ELF-1 (cell line): ENCODE measurements around the gene TAPBPL.
"Not testable (repeated sequence)": the region's sequence is repeated elsewhere in the genome, so short reads cannot be mapped to it uniquely, and the experiment has no call there.

Source experiments
- DNase-seq: peaks from one replicate; pipeline ENCODE4 v3.0.0-alpha.2; 2016; ENCODE audit warnings: low read depth, low spot score

Gene TAPBPL

DNA sequence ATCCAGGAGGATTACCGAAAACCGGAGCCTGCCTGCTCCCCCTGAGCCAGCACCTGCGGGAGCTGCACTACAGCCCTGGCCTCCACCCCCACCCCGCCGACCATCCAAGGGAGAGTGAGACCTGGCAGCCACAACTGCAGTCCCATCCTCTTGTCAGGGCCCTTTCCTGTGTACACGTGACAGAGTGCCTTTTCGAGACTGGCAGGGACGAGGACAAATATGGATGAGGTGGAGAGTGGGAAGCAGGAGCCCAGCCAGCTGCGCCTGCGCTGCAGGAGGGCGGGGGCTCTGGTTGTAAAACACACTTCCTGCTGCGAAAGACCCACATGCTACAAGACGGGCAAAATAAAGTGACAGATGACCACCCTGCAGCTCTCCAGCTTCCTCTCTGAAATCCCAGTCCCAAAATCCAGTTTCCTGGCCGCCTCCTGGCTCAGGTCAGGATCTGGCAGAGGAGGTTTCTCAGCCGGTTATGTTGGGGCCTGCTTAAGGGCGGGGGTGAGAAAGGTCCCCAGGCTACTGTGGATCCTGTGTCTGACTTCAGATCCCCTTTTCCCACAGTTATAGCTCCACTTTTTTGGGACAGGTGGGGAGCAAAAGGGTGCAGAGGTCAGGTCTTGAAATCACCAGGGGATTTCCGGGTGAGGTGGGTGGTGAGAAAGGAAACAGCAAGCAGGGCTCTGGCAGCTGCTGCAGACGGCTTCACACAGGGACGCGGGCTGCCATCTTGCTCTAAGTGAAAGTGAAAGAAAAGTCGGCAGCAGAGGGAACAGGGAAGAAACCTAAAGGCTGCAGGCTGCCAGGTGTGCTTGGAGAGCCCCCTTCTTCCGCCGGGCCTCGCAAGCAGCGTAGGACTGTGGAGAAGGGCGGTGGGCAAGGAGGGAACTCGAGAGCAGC lies at the start of gene TAPBPL:
TSS of gene TAPBPL (plus strand) at position 695 of the 897 bp plus-strand sequence. CDS start 207 bp downstream, outside the sequence.
- peak; percentile 89 for DNase-seq

DNA sequence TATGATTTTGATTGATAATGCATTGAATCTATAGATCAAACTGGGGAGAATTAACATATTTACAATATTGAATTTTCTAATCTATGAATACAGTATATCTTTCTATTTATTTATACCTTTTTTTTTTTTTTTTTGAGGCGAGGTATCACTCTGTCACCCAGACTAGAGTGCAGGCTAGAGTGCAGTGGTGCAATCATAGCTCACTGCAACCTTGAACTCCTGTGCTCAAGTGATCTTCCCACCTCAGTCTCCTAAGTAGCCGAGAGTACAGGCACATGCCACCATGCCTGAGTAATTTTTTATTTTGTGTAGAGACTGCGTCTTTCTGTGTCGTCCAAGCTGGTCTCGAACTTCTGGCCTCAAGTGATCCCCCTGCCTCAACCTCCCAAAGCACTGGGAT lies 47.5 kb upstream of the TAPBPL start:
- no peak for DNase-seq

DNA sequence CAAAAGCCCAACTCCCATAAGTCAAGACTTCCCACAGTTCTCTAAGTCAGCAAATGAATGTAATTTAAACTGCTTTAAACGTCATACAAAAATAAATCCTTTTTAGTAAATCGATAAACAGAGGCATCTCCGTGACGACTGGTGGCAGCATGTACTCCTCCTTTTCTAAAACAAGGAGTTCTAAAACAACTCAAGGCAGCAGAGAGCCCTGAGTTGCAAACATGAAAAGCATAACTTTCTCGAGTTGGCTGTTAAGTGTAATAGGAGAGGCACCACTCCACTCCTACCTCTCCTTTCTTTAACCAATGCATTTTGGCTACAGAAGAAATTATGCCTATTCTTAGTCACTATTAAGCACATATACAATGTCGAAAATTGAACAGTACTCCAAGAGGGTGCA lies 45.9 kb upstream of the TAPBPL start:
- DNase-seq, result no peak

GRCh38 chr12:6407236-6407954 lies 44.4 kb upstream of the TAPBPL start:
- no peak for DNase-seq

- DNase-seq, result no peak
Observed at GRCh38 chr12:6416596-6416995, 35.2 kb upstream of the TAPBPL start.

GRCh38 chr12:6418796-6419195 lies 33.0 kb upstream of the TAPBPL start:
- no peak for DNase-seq

GRCh38 chr12:6420364-6420763 lies 31.5 kb upstream of the TAPBPL start:
- no peak for DNase-seq

DNA sequence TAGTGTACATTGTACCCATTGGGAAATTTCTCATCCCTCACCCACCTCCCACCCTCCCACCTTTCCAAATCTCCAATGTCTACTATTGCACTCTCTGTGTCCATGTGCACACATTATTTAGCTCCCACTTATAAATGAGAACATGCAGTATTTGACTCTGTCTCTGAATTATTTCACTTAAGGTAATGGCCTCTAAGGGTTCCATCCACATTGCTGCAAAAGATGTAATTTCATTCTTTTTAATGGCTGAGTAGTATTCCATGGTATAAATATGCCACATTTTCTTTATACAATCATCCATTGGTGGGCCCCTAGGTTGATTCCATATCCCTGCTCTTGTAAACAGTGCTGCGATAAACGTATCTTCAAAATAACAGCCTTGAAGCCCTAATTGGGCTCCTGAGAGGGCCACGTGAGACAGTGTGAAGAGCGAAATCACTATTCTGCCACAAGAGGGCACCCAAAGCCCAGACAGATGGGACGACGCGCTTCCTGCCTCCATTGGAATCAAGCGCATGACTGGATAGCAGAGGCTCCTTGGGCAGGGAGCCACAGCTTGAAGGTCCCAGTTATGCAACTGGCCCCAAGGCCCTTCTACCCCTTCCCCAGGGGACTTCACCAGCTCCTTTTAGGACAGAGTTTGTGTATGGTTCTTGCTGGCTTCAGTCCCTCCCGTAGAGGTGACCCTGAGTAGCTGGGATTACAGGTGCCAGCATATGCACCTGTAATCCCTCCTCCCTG lies 28.4 kb upstream of the TAPBPL start:
- peak; percentile 93 for DNase-seq

GRCh38 chr12:6424008-6424347 lies 27.9 kb upstream of the TAPBPL start:
- DNase-seq, result no peak

GRCh38 chr12:6424866-6425265 lies 27.0 kb upstream of the TAPBPL start:
- no peak for DNase-seq

GRCh38 chr12:6425590-6426531 lies 26.0 kb upstream of the TAPBPL start:
- no peak for DNase-seq

DNA sequence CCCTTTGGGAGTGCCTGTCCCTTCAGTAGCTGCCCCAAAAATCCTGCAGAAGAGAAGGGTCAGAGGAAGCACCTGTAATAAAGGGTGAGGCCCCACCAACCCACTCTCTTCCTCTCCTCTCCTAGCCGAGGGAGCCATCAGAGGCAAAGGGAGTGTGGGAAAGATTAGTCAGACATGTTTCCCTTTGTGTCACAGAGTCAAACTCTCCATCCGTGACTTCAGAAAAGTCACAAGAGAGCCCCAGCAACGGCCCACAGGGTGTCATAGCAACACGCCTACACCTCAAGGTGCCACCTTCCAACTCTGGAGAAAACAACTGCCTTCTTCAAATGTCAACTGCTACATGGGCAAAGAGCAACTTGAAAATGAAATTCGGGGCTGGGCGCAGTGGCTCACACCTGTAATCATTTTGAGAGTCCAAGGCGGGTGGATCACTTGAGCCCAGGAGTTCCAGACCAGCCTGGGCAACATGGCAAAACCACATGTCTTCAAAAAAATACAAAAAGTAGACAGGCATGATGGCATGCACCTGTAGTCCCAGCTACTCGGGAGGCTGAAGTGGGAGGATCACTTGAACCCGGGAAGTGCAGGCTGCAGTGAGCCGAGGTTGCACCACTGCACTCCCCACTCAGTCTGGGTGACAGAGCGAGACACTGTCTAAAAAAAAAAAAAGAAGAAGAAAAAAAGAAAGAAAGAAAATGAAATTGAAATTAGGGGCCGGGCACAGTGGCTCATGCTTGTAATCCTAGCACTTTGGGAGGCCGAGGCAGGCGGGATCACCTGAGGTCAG lies 24.8 kb upstream of the TAPBPL start:
- DNase-seq, result no peak

- DNase-seq, result not testable (repeated sequence)
Observed at GRCh38 chr12:6427796-6428195, 24.0 kb upstream of the TAPBPL start.

GRCh38 chr12:6428326-6428725 lies 23.5 kb upstream of the TAPBPL start:
- DNase-seq, result no peak

DNA sequence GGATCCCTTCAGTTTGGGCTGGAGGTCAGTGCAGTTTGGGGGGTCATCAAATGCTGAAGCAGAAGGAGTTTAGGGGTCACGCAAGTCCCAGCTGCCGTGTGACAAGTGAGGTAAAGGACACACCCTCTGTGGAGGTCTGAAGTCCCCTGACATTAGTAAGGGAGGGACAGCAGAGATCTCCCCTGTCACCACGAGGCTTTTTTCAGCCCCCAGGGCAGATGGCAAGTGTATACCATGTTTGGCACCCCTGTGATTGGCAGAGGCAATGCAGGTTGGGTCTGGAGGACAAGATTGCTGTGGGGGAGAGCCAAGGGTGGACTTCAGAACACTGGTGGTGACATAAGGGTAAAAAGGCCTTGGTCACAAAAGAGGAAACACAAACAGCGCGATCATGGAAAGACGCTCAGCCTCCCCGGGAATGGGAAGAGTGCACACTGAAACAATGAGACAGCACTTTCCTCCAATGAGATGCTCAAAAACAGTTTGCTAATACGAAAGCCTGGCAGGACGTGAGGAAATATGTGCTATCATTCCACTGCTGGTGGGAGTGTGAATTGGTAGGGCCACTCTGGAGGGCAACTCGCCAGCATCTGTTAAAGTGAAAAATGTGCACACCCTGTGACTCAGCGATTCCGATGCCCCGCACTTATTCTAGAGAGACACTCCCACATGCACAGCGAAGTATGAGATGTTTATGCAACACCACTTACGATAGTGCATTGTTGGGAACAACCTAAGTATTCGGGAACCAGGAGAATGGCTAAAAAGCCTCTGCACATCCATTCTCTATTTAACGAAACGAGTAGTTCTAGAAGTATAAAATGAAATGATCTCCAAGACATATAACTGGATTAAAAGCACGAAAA lies 21.5 kb upstream of the TAPBPL start:
- no peak for DNase-seq

GRCh38 chr12:6432991-6433390 lies 18.9 kb upstream of the TAPBPL start:
- DNase-seq, result no peak

DNA sequence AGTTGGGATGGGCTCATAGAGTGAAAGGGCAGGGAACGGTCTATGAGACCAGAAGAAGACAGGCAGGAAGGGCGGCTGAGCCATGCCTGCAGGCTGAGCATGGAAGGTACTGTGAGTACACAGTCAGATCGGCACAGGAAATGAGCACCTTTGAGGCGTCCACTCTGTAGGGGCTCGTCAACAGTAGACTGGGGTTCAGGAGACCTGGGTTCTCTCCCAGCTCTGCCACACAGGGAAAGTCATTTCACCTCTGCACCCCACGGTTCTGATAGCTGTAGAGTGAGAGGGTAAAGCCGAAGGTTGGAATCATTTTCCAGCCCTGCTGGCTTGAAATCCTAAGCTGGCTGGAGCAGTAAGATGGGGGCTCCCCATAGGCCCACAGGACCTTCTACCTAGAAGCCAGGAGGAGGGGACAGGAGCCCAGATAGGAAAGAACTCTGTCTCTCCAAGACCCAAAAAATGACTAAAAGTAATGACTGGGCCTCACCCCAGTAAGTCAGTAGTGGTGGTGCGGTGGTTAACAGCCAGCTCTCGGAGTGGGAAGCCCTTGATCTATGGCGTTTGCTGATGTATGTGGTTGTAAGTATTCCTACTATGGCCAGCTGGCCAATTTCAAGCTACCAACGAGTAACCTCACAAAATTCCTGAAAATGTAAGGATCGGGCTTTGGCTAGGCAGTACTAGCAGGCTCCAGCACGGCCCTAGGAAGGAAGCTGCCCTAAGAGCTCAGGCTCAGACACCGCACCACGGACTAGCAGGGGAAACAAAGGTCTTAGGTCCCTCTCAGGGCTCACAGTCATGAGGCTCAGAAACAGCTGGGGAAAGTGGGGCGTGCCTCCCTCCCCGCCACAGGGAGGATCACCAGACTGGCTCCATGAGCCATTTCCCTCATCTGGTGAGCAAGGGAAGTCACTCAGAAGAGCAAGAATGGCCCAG lies 17.4 kb upstream of the TAPBPL start:
- DNase-seq, result no peak
